Left hindlimb (tissue), 1 donor: Measurements from ENCODE around the gene TARBP1.
"Not testable (repeated sequence)": the region's sequence is repeated elsewhere in the genome, so short reads cannot be mapped to it uniquely, and the experiment has no call there.

Source experiments
- DNase-seq: peaks from one replicate; pipeline ENCODE4 v3.0.0-alpha.2; 2018

TARBP1 gene, protein sequence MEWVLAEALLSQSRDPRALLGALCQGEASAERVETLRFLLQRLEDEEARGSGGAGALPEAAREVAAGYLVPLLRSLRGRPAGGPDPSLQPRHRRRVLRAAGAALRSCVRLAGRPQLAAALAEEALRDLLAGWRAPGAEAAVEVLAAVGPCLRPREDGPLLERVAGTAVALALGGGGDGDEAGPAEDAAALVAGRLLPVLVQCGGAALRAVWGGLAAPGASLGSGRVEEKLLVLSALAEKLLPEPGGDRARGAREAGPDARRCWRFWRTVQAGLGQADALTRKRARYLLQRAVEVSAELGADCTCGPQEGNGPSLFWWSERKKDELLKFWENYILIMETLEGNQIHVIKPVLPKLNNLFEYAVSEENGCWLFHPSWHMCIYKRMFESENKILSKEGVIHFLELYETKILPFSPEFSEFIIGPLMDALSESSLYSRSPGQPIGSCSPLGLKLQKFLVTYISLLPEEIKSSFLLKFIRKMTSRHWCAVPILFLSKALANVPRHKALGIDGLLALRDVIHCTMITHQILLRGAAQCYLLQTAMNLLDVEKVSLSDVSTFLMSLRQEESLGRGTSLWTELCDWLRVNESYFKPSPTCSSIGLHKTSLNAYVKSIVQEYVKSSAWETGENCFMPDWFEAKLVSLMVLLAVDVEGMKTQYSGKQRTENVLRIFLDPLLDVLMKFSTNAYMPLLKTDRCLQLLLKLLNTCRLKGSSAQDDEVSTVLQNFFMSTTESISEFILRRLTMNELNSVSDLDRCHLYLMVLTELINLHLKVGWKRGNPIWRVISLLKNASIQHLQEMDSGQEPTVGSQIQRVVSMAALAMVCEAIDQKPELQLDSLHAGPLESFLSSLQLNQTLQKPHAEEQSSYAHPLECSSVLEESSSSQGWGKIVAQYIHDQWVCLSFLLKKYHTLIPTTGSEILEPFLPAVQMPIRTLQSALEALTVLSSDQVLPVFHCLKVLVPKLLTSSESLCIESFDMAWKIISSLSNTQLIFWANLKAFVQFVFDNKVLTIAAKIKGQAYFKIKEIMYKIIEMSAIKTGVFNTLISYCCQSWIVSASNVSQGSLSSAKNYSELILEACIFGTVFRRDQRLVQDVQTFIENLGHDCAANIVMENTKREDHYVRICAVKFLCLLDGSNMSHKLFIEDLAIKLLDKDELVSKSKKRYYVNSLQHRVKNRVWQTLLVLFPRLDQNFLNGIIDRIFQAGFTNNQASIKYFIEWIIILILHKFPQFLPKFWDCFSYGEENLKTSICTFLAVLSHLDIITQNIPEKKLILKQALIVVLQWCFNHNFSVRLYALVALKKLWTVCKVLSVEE (N-terminal part only)

DNA sequence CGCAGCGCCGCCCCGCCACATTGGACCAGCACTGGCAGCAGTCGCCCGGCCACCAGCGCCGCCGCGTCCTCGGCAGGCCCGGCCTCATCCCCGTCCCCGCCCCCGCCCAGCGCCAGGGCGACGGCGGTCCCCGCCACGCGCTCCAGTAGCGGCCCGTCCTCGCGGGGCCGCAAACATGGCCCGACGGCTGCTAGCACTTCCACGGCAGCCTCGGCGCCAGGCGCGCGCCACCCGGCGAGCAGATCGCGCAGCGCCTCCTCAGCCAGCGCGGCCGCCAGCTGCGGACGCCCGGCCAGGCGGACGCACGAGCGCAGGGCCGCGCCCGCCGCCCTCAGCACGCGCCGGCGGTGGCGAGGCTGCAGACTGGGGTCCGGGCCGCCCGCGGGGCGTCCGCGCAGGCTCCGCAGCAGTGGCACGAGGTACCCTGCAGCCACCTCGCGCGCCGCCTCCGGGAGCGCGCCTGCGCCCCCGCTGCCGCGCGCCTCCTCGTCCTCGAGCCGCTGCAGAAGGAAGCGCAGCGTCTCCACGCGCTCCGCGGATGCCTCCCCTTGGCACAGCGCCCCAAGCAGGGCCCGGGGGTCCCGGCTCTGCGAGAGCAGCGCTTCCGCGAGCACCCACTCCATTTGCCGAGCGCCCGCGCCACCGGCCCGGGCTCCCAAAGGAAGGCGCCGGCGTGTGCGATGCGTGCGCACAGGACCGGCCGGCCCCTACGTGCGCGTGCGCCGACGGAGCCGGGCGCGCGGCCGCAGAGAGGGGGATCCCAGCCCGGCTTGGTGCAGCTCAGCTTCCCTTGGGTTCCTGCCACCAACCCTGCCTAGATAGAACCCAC lies at the start of gene TARBP1:
TARBP1 (minus strand) TSS at position 699 of the 829 bp plus-strand sequence; CDS start at position 623, 76 bp downstream.
- peak; percentile 82 for DNase-seq

DNA sequence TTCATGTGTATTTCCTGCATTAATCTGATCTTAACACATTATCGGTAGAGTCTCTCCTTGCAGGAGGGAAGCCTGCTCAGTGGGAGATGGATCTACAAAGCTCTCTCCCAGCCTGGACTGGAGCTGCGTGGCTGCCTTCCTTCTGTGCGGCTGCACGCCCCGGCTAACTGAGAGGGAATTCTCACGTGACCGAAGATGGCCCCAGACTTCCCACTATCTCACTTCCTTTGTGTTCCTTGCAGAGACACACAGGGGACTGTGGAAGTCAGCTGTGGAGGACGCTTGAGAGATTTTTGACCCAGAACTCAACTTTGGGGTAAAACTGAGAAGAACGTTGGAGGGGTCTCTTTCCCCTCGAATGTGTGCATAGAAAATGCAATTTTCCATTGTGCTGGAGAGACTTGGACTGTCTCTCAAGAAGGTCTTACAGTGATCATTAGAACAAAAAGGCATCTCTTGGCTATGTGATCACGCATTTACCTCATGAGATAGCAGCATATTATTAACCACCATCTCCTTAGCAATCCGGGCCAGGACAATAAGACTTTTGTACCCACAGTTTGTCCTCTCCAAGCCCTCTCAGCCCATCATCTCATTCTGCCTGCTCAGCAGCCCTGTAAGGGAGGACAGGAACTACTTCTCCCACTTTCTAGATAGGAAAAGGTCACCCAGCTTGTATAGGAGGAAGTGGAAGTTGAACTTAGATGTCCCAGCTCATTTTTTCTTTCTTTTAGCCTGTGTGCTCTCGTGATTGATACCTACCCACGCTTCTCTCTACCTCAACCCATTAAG lies 49.3 kb upstream of the TARBP1 start:
- no peak for DNase-seq

DNA sequence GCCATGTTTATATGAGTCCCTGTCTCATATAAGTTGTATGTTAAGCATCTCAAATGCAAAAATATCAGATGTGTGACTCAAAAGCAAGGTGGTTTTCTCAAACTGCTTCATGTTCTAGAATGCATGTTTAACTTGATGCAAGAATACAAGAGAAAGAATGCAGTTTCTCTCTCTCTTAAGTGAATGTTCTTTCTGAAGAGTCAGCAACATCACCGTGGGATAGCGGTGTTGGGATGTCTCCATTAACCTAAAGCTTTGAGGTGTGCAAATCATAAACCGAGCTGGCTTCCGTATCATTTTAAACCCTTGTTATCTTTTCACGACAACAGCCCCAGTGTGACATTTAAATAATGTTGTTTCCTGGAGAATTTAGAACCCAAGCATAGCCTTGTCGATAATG lies 48.4 kb upstream of the TARBP1 start:
- DNase-seq, result no peak

DNA sequence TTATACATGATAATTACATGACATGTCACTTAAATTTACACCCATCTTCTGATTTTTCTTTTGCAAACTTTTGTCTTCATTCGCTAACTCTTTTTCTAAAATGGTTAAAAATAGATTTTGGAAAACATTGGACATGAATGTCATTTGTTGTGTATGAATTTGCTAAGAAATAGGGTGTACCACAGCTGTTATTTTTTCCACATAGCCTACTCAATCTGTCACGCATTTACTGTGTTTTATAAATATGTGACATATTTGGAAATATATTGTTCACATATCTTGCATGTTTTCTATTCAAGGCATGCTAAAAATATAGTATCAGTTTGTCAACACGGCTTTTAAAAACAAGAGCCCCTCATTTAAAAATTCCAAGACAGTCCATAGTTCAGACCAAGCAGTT lies 47.9 kb upstream of the TARBP1 start:
- no peak for DNase-seq

DNA sequence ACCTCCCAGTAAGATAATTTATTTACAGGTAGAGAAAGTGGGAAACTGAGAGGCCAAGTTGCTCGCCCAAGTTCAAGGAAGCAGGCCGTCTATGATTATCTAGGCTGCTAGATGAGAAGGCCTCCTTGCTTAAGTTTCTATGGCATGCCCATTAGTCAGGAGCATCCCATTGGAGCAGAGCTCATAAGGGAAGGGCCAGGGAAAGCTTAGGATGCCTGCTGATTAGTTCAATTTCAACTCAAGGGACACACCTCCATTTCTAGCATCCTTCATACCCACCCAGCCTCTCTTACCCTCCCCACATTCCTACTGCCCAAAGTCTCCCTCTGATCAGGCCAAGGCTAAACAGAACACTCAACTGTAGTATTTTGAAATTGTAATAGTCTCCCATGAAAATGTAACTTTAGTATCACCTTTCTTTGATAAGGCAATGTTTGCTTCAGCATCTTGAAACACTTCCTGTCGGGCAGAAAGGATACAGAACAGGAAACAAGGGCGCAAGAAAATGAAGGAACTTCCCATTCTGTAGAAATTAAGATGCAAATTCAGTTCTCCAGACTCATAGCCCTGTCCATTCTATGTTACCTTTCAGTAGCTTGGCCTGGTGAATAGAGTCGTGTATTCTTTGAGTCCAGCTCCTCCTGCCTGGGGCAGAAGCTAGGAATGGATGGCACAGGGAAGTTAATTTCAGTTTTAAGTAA lies 46.3 kb upstream of the TARBP1 start:
- DNase-seq, result no peak

DNA sequence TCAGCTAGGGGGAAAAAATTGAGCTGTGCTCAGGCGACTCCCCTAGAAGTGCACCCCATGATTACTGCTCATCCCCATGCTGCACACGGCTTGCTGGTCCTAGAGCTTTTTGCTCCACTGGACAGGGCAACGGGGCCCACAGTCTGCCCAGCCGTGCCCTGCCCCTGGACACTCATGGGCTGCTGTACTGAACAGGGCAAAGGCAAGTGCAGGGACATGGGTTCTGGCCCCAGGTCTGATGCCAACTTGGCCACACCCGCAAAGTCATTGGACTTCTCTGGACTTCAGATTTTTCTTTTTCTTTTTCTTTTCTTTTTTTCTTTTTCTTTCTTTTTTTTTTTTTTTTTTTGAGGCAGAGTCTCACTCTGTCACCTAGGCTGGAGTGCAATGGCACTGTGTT lies 42.9 kb upstream of the TARBP1 start:
- DNase-seq, result no peak

DNA sequence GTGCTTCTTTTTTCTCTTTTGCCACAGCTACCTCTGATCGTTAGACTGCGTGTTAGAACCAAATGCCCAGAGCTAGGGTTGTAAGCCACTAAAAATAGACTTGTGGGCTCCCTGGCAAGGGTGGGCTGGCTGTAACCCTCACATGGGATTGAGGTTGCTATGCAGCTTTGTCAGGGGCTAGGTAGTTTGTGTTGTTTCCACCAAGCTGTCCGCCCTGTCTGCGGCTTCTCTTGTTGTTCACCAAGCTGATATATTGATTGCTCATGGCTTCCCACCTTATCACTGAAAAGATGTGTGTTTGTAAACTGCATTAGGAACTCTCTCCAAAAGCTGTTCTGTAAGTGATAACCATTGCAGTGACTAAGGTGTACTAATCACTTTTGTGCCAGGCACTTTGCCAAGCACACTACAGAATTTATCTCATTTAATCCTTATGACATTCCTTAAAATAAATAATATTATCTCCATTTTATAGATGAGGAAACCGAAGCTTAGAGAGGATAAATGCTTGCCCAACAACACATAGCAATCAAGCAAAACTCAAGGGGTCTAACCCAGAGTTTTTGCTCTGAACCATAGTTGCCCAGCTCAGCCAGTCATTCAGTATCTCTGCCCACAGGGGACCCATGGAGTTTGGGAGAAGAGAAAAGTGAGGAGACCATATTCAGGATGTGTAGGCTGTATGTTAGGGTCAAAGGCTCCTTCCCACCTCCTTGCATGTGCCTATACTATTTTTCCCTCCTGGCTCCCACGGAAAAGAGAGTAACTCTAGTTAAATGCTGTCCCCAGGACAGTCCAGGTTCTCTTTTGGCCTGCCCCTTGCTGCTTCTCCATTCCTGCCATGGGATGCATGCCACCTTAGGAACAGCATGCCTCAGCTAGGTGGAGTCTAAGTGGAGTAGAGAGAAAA lies 42.2 kb upstream of the TARBP1 start:
- no peak for DNase-seq

DNA sequence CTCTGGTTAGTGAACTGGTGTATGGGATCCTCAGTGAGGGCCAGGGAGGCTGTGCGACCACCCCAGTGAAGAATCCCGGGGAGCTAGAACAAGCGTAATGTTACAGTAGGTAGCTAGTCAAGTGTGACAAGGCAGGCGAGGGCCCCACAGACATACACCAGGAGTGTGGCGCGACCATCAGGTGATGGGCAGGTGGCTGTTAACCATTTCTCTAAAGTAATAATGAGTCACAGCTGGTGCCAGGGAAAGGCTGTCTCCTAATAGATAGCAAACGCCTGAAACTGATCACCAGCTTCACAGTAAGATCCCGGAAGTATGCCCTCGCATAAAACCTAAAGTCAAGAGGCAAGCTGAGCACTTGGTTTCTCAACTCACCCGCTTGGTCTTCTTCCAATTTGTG lies 40.5 kb upstream of the TARBP1 start:
- DNase-seq, result no peak

DNA sequence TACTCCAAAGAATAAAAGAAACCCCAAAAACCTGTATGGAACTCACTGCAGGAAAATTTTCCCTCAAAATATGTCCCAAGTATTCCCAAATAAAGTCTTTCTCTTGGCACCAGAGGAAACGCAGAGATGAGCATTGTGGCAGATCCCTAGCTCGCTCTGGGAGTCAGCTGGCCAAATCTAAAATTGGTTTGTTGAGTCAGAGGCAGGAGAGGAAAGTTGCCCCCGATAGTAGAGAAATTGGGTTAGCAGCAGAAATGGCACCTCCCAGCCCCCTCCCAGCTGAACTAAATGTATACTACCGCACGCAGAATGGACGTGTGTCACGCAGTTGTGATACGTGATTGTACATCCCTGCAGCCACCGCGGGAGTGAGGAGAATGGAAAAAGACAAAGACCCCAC lies 39.9 kb upstream of the TARBP1 start:
- no peak for DNase-seq

DNA sequence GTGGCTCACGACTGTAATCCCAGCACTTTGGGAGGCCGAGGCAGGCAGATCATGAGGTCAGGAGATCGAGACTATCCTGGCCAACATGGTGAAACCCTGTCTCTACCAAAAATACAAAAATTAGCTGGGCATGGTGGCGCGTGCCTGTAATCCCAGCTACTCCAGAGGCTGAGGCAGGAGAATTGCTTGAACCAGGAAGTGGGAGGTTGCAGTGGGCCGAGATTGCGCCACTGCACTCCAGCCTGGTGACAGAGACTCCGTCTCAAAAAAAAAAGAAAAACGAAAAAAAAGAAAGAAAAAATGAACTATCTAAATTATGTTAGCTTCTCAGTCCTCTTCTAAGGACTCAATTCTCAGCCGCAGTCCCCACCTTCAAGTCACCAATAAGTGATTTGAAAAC lies 39.1 kb upstream of the TARBP1 start:
- DNase-seq, result not testable (repeated sequence)

DNA sequence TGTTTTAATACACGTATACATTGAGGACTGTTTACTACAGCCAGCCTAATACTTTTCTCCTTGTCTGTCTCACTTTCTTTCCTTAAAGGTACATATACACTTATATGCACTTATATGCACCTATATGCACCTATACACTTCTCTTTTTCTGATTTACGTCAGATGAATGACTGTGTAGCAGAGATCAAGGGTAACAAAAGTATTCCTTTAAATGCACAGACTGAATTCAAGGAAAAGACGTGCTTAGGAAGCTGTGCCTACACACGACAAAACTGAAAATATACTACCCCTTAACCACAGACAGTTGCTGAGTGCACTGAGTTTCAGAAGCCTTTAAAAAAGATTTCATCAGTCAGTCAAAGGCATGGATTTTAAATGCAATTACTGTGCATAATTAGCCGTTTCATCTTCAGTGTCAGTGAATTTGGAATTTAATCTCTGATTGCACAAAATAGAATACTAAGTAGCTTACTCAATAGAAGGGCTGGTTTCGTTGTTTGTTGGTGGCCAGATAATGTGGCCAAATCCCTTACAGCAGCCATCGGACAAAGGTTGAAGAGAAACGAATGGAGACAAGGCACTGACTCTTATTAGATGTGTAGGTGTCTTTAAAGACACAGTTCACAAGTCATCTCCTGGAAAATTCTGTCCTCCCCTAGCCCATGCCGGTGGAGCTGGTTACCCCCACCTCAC lies 38.3 kb upstream of the TARBP1 start:
- DNase-seq, result no peak

DNA sequence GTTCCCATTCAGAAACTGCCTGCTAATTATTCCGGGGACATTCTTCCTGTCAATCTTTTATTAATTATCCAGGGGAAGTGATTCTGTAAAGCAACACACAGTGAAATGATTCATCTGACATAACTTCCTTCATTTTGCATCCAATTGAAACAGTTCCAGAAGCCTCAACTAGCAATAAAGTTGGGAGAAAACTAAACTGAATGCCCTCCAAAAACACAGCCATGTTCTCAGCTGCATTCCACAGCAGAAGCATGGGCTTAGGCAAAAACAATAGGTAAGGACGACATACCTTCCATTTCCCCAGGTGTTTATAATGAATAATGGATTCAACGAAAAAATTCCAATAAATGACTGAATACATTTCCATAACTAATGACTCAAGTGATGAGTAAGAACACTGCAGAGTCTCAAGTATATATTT lies 36.9 kb upstream of the TARBP1 start:
- DNase-seq, result no peak

DNA sequence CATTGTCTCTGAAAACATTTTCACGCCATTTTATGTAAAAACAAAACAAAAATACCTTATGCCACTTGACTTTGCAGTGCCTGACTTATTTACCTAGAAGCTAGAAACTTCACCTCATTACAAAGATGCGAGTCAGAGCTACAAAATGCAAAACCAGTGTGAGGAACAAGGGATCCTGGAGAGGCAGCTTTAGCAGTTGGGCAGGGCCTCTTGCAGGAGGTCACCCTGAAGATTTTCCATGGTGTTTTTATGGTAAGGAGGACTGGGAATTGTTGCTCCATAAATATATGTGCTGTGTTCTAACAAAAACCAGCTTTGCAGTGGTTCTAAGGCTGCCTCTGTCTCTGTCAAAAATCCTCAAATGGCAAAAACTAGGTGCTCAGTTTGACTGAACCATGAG lies 36.4 kb upstream of the TARBP1 start:
- no peak for DNase-seq

DNA sequence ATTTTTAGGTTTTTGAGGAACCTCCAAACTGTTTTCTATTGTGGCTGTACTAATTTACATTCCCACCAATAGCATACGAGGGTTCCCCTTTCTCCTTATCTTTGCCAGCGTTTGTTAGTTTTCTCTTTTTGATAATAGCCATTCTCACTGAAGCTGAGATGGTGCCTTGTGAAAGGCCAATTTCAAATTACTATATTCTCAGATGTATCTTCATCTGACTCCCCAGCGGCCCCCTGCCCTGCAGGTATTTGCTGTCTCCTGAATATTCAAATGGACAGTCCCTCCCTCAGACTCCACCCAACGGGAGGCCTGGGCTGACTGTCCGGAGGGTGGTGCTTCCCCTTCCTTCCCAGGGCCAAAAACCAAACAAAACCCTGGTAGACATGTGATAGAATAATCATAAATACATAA lies 33.5 kb upstream of the TARBP1 start:
- DNase-seq, result no peak

DNA sequence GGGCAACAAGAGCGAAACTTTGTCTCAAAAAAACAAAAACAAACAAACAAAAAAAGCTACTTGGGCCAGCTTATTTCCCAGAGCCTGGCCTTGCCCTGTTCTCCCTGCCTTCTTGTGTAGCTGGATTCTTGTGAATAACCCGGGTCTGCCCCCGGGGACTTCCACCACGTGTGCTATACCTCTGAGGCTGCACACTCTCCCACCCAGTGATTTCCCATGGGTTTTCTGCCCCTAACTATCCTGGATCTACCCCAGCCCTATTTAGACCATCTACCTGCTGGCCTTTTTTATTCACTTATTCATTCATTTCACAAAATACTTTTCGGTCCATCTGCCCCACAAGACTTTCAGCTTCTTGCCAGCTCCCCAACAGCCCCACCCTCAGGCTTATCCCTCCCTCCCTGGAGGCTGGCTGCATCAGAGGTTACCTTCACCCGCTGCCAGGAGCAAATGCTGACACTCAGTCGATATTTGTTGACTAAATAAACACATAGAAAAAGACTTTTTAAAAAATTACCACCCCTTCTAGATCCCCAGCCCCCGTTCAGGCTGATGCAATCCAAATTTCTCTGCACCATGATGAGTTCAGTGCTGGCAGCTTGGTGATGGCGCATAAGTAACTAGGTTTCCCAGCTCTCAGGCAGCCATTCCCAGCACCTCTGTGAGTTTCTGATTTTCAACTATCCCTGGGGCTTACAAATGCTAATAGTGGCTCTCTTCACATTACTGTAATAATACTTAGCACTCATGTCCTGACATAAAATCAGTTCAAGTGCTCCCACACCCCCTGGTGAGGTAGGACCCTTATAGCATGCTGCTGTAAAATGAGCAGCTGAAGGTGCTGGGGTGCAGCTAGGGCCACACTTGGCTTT lies 30.7 kb upstream of the TARBP1 start:
- DNase-seq, result no peak

DNA sequence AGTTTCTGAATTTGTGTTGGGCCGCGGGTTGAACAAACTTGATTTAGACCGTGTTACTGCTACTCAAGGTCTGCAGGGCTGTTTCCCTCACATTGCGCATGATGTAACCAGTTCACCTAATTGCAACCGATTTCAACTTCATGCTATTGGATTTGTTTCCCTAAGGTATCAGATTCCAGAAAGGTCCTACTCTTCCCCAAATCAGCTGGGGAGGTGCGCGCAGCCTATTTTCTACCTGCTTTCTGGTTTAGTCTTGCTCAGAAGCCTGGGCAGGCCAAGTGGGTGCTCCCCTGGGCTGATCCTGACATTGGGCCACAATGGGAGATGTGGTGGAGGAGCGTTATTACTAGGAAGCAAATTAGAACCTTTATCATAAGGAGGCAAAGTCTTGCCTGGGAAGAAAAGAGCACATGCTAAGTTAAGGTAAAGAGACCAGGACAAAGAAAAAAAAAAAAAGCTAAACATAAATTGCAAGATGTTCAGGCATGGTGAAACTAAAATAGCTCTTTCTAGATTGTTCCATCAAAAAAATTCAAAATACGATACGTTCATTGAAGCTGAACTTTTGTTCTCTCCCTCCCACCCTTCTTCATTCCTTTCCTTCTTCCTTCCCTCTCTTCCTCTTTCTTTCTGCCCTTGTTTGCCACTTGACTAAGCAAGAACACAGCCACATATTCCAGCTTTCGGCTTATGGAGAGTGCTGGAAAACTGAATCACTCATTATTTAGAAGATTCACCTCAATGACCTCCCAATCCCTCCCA lies 28.8 kb upstream of the TARBP1 start:
- no peak for DNase-seq

DNA sequence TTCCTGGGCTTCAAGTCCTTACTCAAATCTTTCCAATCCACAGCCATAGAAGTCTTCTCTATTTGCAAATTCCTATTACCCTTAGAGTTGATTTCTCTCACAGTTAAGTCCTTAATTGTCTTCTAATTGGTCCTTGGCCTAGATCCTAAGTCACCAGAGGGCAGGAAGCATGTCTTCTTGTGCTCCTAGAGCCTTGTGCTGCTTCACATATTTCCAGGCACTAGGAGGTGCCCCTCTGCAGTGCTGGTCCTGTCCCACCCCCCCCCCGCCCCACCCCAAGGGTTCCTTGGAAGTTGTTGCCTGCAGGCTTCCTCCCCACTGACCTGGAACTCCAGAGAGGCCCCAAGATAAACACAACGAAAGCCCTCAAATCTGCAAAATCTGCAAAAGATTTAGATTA lies 28.1 kb upstream of the TARBP1 start:
- DNase-seq, result no peak
